ENCODE measurements around the gene NCOA5. TPM values are rescaled to one million over a fixed set of nuclear protein-coding genes. Genes with fewer than 3 reads are reported as not detected.

The NCOA5 gene
- total and polyA plus RNA-seq, 3 donors from 2014 or later: 55.6 to 66.2 (median 64.0) TPM

GRCh38 chr20:46030284-46031013 is 59.3 kb downstream of the NCOA5 start:
- intact Hi-C loops (cut with DNase I; ENCODE audit: low total_unique reads): no loop called here
- peaks cover 4% of the 10 kb centered on the region for H3K4me1 ChIP-seq
- WGBS, 2 donors: 3 to 13% methylated on average over 29 to 47 of the region's 49 CpGs
- H3K4me3 ChIP-seq: no peak overlapping the region
- H3K27me3 ChIP-seq: no peaks in the 10 kb centered on the region
- TF ChIP-seq CTCF (IDR thresholded peaks at IDR 0.05) (no peak), POLR2A (IDR thresholded peaks at IDR 0.05) (no peak)
- H3K36me3 ChIP-seq (ENCODE audit: low read depth, missing control alignments): no peaks in the 10 kb centered on the region
- no peak for DNase-seq
- no peaks in the 10 kb centered on the region for H3K9me3 ChIP-seq
- no peak overlapping the region for H3K27ac ChIP-seq

- Histone ChIP-seq H3K36me3 (ENCODE audit: low read depth, missing control alignments) (no peaks in the 10 kb centered on the region), H3K9me3 (no peaks in the 10 kb centered on the region), H3K4me3 (no peak within 1 kb of the TSS), H3K27ac (no peak within 1 kb of the TSS), H3K4me1 (peaks cover 4% of the 10 kb centered on the region), H3K27me3 (no peaks in the 10 kb centered on the region)
- WGBS, 2 donors: 12 to 19% methylated on average over 36 to 44 of the region's 56 CpGs
- TF ChIP-seq POLR2A (IDR thresholded peaks at IDR 0.05): no peak
- TF ChIP-seq CTCF (IDR thresholded peaks at IDR 0.05): no peak
- no peak for DNase-seq
- intact Hi-C loops (cut with DNase I; ENCODE audit: low total_unique reads): no loop called here
Measured at GRCh38 chr20:46028772-46029371, 60.9 kb downstream of the NCOA5 start, which contains the start of gene SLC12A5. Gene SLC12A5 (plus strand): TSS chr20:46029215. CDS start chr20:46029345, 130 bp downstream.

GRCh38 chr20:46028110-46028509 is 61.7 kb downstream of the NCOA5 start:
- WGBS, 2 donors: 39 to 58% methylated on average over 5 to 7 of the region's 7 CpGs
- Histone ChIP-seq H3K27ac (no peak overlapping the region), H3K27me3 (no peaks in the 10 kb centered on the region), H3K4me1 (peaks cover 4% of the 10 kb centered on the region), H3K9me3 (no peaks in the 10 kb centered on the region), H3K36me3 (ENCODE audit: low read depth, missing control alignments) (no peaks in the 10 kb centered on the region), H3K4me3 (no peak overlapping the region)
- TF ChIP-seq POLR2A (IDR thresholded peaks at IDR 0.05) (no peak), CTCF (IDR thresholded peaks at IDR 0.05) (no peak)
- intact Hi-C loops (cut with DNase I; ENCODE audit: low total_unique reads): no loop called here
- no peak for DNase-seq

- H3K27ac ChIP-seq: no peak overlapping the region
- intact Hi-C loops (cut with DNase I; ENCODE audit: low total_unique reads): no loop called here
- H3K27me3 ChIP-seq: no peaks in the 10 kb centered on the region
- H3K4me1 ChIP-seq: peaks cover 4% of the 10 kb centered on the region
- TF ChIP-seq CTCF (IDR thresholded peaks at IDR 0.05): no peak
- no peak for TF ChIP-seq POLR2A (IDR thresholded peaks at IDR 0.05)
- H3K4me3 ChIP-seq: no peak overlapping the region
- DNase-seq: peak; percentile 72
- H3K9me3 ChIP-seq: no peaks in the 10 kb centered on the region
- 12 to 18% methylated on average over 4 of the region's 4 CpGs for WGBS, 2 donors
- no peaks in the 10 kb centered on the region for H3K36me3 ChIP-seq (ENCODE audit: low read depth, missing control alignments)
Measured at GRCh38 chr20:46027245-46027853, 62.4 kb downstream of the NCOA5 start.
